LNCaP clone FGC (cell line): ENCODE measurements around the gene HHATL.

Source experiments
- DNase-seq: peaks from one replicate; pipeline ENCODE4 v3.0.0-alpha.2; 2011; ENCODE audit warnings: low read depth
- H3K4me3 ChIP-seq: 2 replicates; pipeline ENCODE4 v1.5.1; 2011; ENCODE audit warnings: mild to moderate bottlenecking, low read depth, low read length, control low read depth
- CTCF ChIP-seq: IDR thresholded peaks from 2 replicates; pipeline ENCODE4 v1.5.1; 2012; ENCODE audit warnings: mild to moderate bottlenecking; ENCODE audit not compliant: control insufficient read depth, insufficient read depth; ENCODE audit errors: extremely low read depth

Gene HHATL

GRCh38 chr3:42666577-42666998, 36.0 kb downstream of the HHATL start:
- no peak for TF ChIP-seq CTCF
- no peak overlapping the region for H3K4me3 ChIP-seq
- DNase-seq, result no peak

- no peak for DNase-seq
- TF ChIP-seq CTCF, result no peak
- H3K4me3 ChIP-seq, result no peak overlapping the region
Observed at GRCh38 chr3:42666022-42666421, 36.6 kb downstream of the HHATL start.

GRCh38 chr3:42665050-42665878, 37.3 kb downstream of the HHATL start:
- no peak for TF ChIP-seq CTCF
- DNase-seq, result no peak

GRCh38 chr3:42664438-42664803, 38.2 kb downstream of the HHATL start:
- DNase-seq, result no peak
- no peak overlapping the region for H3K4me3 ChIP-seq
- TF ChIP-seq CTCF, result no peak

More at GRCh38 chr3:42665050-42665878, 37.3 kb downstream of the HHATL start:
- H3K4me3 ChIP-seq, result no peak overlapping the region

GRCh38 chr3:42663581-42664437, 38.8 kb downstream of the HHATL start:
- no peak overlapping the region for H3K4me3 ChIP-seq
- DNase-seq, result no peak
- TF ChIP-seq CTCF, result no peak

GRCh38 chr3:42662813-42663535, 39.6 kb downstream of the HHATL start:
- no peak overlapping the region for H3K4me3 ChIP-seq
- no peak for DNase-seq
- no peak for TF ChIP-seq CTCF
